Lung (tissue), 12 donors: Measurements from ENCODE around the gene TBATA. TPM values are rescaled to one million over a fixed set of nuclear protein-coding genes. Genes with fewer than 3 reads are reported as not detected.

Source experiments
- ATAC-seq: fragments of 200-7000 bp; cut with Tn5 transposase; one replicate; pipeline ENCODE4 v1.9.1; 2020; ENCODE audit warnings: moderate number of reproducible peaks; ENCODE audit not compliant: insufficient read depth, low FRiP score
- DNase-seq, 3 donors: peaks; one replicate each; pipeline ENCODE4 v3.0.0-alpha.2; 2013 to 2017
- H3K27ac ChIP-seq, 2 donors: one replicate each; pipeline ENCODE4 v1.5.1; 2013; ENCODE audit warnings: mild to moderate bottlenecking in 2 of 2, moderate library complexity in 2 of 2, control low read depth in 1 of 2, inconsistent platforms in 1 of 2, low read depth in 1 of 2, low read length in 1 of 2
- H3K27me3 ChIP-seq, 3 donors: one replicate each; pipeline ENCODE4 v1.5.1; 2013; ENCODE audit warnings: low read length in 2 of 3; ENCODE audit not compliant: control insufficient read depth in 3 of 3, insufficient read depth in 3 of 3
- H3K36me3 ChIP-seq, 4 donors: one replicate each; pipeline ENCODE4 v1.5.1; 2013; ENCODE audit warnings: low read length in 4 of 4, mild to moderate bottlenecking in 1 of 4, moderate library complexity in 1 of 4; ENCODE audit not compliant: control insufficient read depth in 4 of 4, insufficient read depth in 4 of 4
- H3K4me1 ChIP-seq, 5 donors: one replicate each; pipeline ENCODE4 v1.5.1; 2013; ENCODE audit warnings: low read length in 5 of 5, mild to moderate bottlenecking in 2 of 5, moderate library complexity in 1 of 5; ENCODE audit not compliant: control insufficient read depth in 5 of 5, insufficient read depth in 5 of 5
- H3K4me3 ChIP-seq: one replicate; pipeline ENCODE4 v1.5.1; 2013; ENCODE audit warnings: mild to moderate bottlenecking, control low read depth, moderate library complexity
- H3K9ac ChIP-seq, 2 donors: one replicate each; pipeline ENCODE4 v1.5.1; 2013; ENCODE audit warnings: low read length in 2 of 2, control low read depth in 1 of 2; ENCODE audit not compliant: insufficient read depth in 1 of 2
- H3K9me3 ChIP-seq, 4 donors: one replicate each; pipeline ENCODE4 v1.5.1; 2013; ENCODE audit warnings: low read length in 3 of 4, mild to moderate bottlenecking in 1 of 4, moderate library complexity in 1 of 4; ENCODE audit not compliant: control insufficient read depth in 4 of 4, insufficient read depth in 3 of 4
- WGBS, 2 donors: extraction: QIAGEN DNeasy Blood & Tissue Kit; methylation state at CpG; one replicate each; pipeline ENCODE4 v1.1.7; 2013; 5-methylcytosine and 5-hydroxymethylcytosine counted together
- polyA plus RNA-seq, 2 donors: library from polyadenylated mRNA; stranded (reverse); fragments of 200-250 nt; gene quantifications; one replicate each; pipeline ENCODE4 v1.2.1, GENCODE V29; 2013
- total RNA-seq, 2 donors: library from RNA; depleted of rRNA in 1 of 2; stranded (reverse); fragments of >200 nt in 1 of 2; gene quantifications; one replicate each; pipeline ENCODE4 v1.2.1, GENCODE V29; 2014 to 2021
- TF ChIP-seq, protein P1 (sequence below): IDR thresholded peaks from 2 replicates; pipeline ENCODE4 v1.5.1; 2012; ENCODE audit warnings: mild to moderate bottlenecking; ENCODE audit errors: control extremely low read depth, extremely low read depth
- donor health status: control.
- donor health status: control.
- donor health status: Bipolar disorder and iron deficiency.
- donor health status: healthy.
- donor health status: DM: yes; HTN: yes; CAD: no.

Gene TBATA
- total and polyA plus RNA-seq, 4 donors: not detected

GRCh38 chr10:70786799-70787415 lies 1.7 kb upstream of the TBATA start:
- peaks cover 0 to 15% (median 0%) of the 10 kb centered on the region in 5 donors for H3K4me1 ChIP-seq
- H3K27ac ChIP-seq: no peak overlapping the region
- no peak overlapping the region for H3K9ac ChIP-seq
- ATAC-seq (no peak), DNase-seq (no peak)
- H3K27me3 ChIP-seq: no peaks in the 10 kb centered on the region
- WGBS, 2 donors: 24 to 48% methylated on average over 5 of the region's 5 CpGs
- H3K36me3 ChIP-seq: no peaks in the 10 kb centered on the region
- H3K9me3 ChIP-seq: no peaks in the 10 kb centered on the region
- TF ChIP-seq, protein P1, sequence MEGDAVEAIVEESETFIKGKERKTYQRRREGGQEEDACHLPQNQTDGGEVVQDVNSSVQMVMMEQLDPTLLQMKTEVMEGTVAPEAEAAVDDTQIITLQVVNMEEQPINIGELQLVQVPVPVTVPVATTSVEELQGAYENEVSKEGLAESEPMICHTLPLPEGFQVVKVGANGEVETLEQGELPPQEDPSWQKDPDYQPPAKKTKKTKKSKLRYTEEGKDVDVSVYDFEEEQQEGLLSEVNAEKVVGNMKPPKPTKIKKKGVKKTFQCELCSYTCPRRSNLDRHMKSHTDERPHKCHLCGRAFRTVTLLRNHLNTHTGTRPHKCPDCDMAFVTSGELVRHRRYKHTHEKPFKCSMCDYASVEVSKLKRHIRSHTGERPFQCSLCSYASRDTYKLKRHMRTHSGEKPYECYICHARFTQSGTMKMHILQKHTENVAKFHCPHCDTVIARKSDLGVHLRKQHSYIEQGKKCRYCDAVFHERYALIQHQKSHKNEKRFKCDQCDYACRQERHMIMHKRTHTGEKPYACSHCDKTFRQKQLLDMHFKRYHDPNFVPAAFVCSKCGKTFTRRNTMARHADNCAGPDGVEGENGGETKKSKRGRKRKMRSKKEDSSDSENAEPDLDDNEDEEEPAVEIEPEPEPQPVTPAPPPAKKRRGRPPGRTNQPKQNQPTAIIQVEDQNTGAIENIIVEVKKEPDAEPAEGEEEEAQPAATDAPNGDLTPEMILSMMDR: no peak
- H3K4me3 ChIP-seq: no peak overlapping the region

DNA sequence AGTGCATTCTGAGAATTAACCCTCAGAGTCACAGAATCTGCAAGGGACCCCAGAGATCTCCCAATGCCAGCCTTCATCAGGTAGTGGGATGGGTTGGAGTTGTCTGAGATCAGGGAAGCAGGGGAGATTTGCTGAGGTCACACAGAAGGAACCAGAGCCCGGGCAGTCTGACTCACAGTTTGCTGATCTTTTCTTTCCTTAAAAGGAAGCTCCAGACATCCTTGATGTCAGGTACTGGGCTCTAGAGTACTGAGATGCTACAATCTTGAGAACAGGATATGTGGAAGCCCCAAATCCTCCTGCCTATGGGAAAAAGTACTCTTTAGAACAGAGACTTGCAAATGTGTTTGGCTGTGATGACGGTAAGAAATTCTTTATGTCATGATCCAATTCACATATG lies 706 bp downstream of the TBATA start:
- DNase-seq (no peak), ATAC-seq (no peak)
- Histone ChIP-seq H3K27me3 (no peaks in the 10 kb centered on the region), H3K9ac (no peak overlapping the region), H3K36me3 (no peaks in the 10 kb centered on the region), H3K4me3 (no peak overlapping the region), H3K4me1 (peaks cover 0 to 12% (median 0%) of the 10 kb centered on the region in 5 donors), H3K9me3 (no peaks in the 10 kb centered on the region), H3K27ac (no peak overlapping the region)
- 65 to 66% methylated on average over 2 of the region's 2 CpGs for WGBS, 2 donors
- TF ChIP-seq, protein P1: no peak

DNA sequence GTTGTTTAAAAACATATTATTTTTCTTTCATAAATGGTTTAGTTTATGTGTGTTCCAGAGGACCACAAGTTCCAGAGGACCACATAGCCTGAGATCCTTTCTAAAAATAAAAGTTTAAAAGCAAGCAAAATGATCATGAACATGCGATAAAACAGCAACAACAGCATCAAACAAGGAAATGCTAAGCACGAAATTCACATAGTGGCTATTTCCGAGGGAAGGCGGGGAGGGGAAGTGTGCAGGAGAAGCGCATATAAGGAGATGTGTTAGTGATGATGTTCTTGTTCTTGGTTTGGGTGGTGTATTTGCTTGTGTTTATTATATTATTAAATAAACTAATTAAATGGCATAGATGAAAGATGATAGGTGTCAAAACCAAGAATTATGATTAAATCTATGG lies 1.2 kb downstream of the TBATA start:
- Histone ChIP-seq H3K36me3 (no peaks in the 10 kb centered on the region), H3K4me1 (peaks cover 0 to 12% (median 0%) of the 10 kb centered on the region in 5 donors), H3K9ac (no peak overlapping the region), H3K27me3 (no peaks in the 10 kb centered on the region), H3K4me3 (no peak overlapping the region), H3K9me3 (no peaks in the 10 kb centered on the region), H3K27ac (no peak overlapping the region)
- TF ChIP-seq, protein P1: no peak
- WGBS, 2 donors: 49 to 64% methylated on average over 5 of the region's 5 CpGs
- no peak for ATAC-seq
- no peak for DNase-seq
